Measurements from ENCODE around the gene GRAP. TPM values are rescaled to one million over a fixed set of nuclear protein-coding genes. Genes with fewer than 3 reads are reported as not detected.

GRAP gene
- total and polyA plus RNA-seq, 10 of the 15 experiments (the other 5 are each of a cell fraction or from before 2014, with no cell fraction given): 0.58 to 78.3 (median 36.6) TPM

GRCh38 chr17:18991531-18992315 is 55.0 kb downstream of the GRAP start:
- in situ Hi-C loops (cut with MboI) (no loop called here), intact Hi-C loops (cut with micrococcal nuclease; ENCODE audit: unreplicated experiment) (no loop called here)
- Histone ChIP-seq H3K27me3 (replicated peaks in 1 of 2; ENCODE audit: control insufficient read depth in 2 of 2, insufficient read depth in 2 of 2, low read length in 1 of 2) (no peaks in the 10 kb centered on the region), H4K20me1 (ENCODE audit: control insufficient read depth, insufficient read depth) (no peaks in the 10 kb centered on the region), H2AFZ (ENCODE audit: control insufficient read depth, low read depth, low read length) (no peak overlapping the region), H3K9ac (ENCODE audit: control insufficient read depth, insufficient read depth, low read length) (no peak overlapping the region), H3K36me3 (ENCODE audit: control insufficient read depth in 2 of 2, insufficient read depth in 2 of 2, low read length in 1 of 2) (peaks cover 0 to 6% of the 10 kb centered on the region in 2 experiments; a peak in 3 of 4 replicates), H3K79me2 (ENCODE audit: control insufficient read depth, insufficient read depth, low read length) (no peaks in the 10 kb centered on the region; the same call in 1 of the 2 replicates), H3K9me3 (replicated peaks; ENCODE audit: control insufficient read depth, insufficient read depth, low read length) (peaks cover 6% of the 10 kb centered on the region; the same call in 2 of the 3 replicates), H3K4me2 (ENCODE audit: control insufficient read depth, insufficient read depth) (no peak overlapping the region), H3K27ac (ENCODE audit: control insufficient read depth, insufficient read depth) (no peak overlapping the region), H3K4me3 (no peak overlapping the region), H3K4me1 (ENCODE audit: control insufficient read depth, insufficient read depth, low read length) (peaks cover 15% of the 10 kb centered on the region)
- 96% methylated on average over 20 of the region's 20 CpGs for WGBS (ENCODE audit: insufficient coverage, insufficient replicate concordance, low lambda C conversion rate, missing lambda C conversion rate)
- FAIRE-seq (no peak), DNase-seq (ENCODE audit: low read depth, low spot score) (no peak), ATAC-seq (no peak)
- no TSS peak for BruUV-seq (replicated peaks)
- ChIA-PET CTCF (interaction anchor here (1.0 kb wide), 2 partner anchors 11 to 31 kb away, joined by 4 to 5 read pairs; no protein-coding TSS in a partner anchor), POLR2A (no interaction called here), RAD21 (ENCODE audit: unreplicated experiment) (no interaction called here), SMC1A (ENCODE audit: uncharacterized antibody, unreplicated experiment) (interaction anchor here (0.9 kb wide), 1 partner anchor 10 kb away, joined by 3 read pairs; no protein-coding TSS in a partner anchor)
- TF ChIP-seq RCOR1 (conservative IDR thresholded peaks at IDR 0.05; ENCODE audit: low read depth, low read length) (no peak), ZNF592 (IDR thresholded peaks at IDR 0.05) (no peak)
- TF ChIP-seq, protein P1, sequence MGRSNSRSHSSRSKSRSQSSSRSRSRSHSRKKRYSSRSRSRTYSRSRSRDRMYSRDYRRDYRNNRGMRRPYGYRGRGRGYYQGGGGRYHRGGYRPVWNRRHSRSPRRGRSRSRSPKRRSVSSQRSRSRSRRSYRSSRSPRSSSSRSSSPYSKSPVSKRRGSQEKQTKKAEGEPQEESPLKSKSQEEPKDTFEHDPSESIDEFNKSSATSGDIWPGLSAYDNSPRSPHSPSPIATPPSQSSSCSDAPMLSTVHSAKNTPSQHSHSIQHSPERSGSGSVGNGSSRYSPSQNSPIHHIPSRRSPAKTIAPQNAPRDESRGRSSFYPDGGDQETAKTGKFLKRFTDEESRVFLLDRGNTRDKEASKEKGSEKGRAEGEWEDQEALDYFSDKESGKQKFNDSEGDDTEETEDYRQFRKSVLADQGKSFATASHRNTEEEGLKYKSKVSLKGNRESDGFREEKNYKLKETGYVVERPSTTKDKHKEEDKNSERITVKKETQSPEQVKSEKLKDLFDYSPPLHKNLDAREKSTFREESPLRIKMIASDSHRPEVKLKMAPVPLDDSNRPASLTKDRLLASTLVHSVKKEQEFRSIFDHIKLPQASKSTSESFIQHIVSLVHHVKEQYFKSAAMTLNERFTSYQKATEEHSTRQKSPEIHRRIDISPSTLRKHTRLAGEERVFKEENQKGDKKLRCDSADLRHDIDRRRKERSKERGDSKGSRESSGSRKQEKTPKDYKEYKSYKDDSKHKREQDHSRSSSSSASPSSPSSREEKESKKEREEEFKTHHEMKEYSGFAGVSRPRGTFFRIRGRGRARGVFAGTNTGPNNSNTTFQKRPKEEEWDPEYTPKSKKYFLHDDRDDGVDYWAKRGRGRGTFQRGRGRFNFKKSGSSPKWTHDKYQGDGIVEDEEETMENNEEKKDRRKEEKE (IDR thresholded peaks at IDR 0.05): no peak
